Sigmoid colon (tissue), 7 donors: ENCODE results near the gene ADAMTS12. TPM values are rescaled to one million over a fixed set of nuclear protein-coding genes. Genes with fewer than 3 reads are reported as not detected.

Experiments used
- DNase-seq: peaks from one replicate; pipeline ENCODE4 v3.0.0-alpha.2; 2019
- H3K27ac ChIP-seq, 4 donors: fragments of 200-600 bp; sonication (generic); one replicate each; pipeline ENCODE4 v1.5.1; 2016 to 2019; ENCODE audit warnings: mild to moderate bottlenecking in 1 of 4
- H3K27me3 ChIP-seq, 3 donors: fragments of 200-600 bp; sonication (generic); one replicate each; pipeline ENCODE4 v1.5.1; 2019; ENCODE audit warnings: mild to moderate bottlenecking in 1 of 3
- H3K36me3 ChIP-seq, 4 donors: fragments of 200-600 bp; sonication (generic); one replicate each; pipeline ENCODE4 v1.5.1; 2016 to 2019
- H3K4me1 ChIP-seq, 4 donors: fragments of 200-600 bp; sonication (generic); one replicate each; pipeline ENCODE4 v1.5.1; 2017 to 2019
- H3K4me3 ChIP-seq, 4 donors: fragments of 200-600 bp; sonication (generic); one replicate each; pipeline ENCODE4 v1.5.1; 2017 to 2019; ENCODE audit warnings: mild to moderate bottlenecking in 2 of 4, moderate library complexity in 1 of 4
- H3K9me3 ChIP-seq, 4 donors: fragments of 200-600 bp in 3 of 4; sonication (generic) in 3 of 4; one replicate each; pipeline versions ENCODE4 v1.5.1 to v1.6.1; 2013 to 2019
- CTCF ChIP-seq, 4 experiments: fragments of 450-650 bp in 3 of 4; fragments of 200-600 bp in 1 of 4; IDR thresholded peaks; one replicate each; pipeline ENCODE4 v1.5.1; 2016 to 2019; ENCODE audit warnings: antibody characterized with exemption in 4 of 4, mild to moderate bottlenecking in 3 of 4, moderate library complexity in 2 of 4
- EP300 ChIP-seq, 4 donors: sonication (generic); formaldehyde crosslinking; IDR thresholded peaks; one replicate each; pipeline ENCODE4 v1.6.1; 2017; ENCODE audit warnings: antibody characterized with exemption in 4 of 4
- POLR2A ChIP-seq, 2 donors: fragments of 450-650 bp; IDR thresholded peaks; one replicate each; pipeline ENCODE4 v1.6.1; 2016; ENCODE audit warnings: antibody characterized with exemption in 2 of 2, mild to moderate bottlenecking in 2 of 2, moderate library complexity in 2 of 2
- POLR2AphosphoS5 ChIP-seq, 4 donors: sonication (generic); formaldehyde crosslinking; IDR thresholded peaks; one replicate each; pipeline ENCODE4 v1.6.1; 2017; ENCODE audit warnings: antibody characterized with exemption in 4 of 4
- WGBS, 2 donors: extraction: QIAGEN DNeasy Blood & Tissue Kit; methylation state at CpG; one replicate each; pipeline ENCODE4 v1.1.7; 2013; 5-methylcytosine and 5-hydroxymethylcytosine counted together
- intact Hi-C: fragments of 100-400 bp; cut with DNase I; formaldehyde crosslinking; loops from one replicate; pipeline ENCODE4 v1.15.1; 2023
- polyA plus RNA-seq, 3 donors: library from polyadenylated mRNA; stranded (reverse); fragments of 200-250 nt; gene quantifications; one replicate each; pipeline ENCODE4 v1.2.3, GENCODE V29; 2013
- total RNA-seq, 4 donors: library from RNA; depleted of rRNA; stranded (reverse); fragments of >200 nt; gene quantifications; one replicate each; pipeline ENCODE4 v1.1.0, GENCODE V29; 2016
- donor health status: healthy with polysubstance abuse.
- donor health status: Bipolar disorder and iron deficiency.
- donor health status: healthy.

Gene ADAMTS12
- total and polyA plus RNA-seq, 7 donors = 0.42 to 5.4 (median 2.7) TPM; not detected in 1

DNA sequence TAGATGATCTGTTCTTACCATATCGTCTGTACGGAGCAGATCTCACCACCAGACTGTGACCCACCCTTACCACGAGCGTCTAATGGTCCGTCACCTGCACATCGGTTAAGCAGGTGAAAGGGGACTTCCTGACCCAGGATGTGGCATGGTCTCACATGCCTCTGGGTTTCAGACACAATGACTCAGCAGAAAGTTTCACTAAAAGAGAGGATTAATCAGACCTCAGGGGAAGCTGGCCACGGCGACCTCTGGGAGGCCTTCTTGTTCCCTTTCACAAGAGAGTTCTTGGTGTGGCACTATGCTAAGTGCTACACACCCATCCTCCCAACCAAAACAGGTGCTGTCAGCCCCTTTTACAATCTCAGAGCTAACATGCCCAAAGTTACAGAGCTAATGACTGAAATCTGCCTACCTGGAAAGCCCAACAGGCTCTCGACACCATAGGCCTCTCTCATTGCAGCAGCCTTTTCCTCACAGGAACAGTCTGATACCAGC is 41.6 kb downstream of the ADAMTS12 start:
- H3K27ac ChIP-seq = no peak overlapping the region
- WGBS, 2 donors = 52 to 74% methylated on average over 9 of the region's 9 CpGs
- TF ChIP-seq POLR2A (IDR thresholded peaks at IDR 0.05) = no peak
- no peak for TF ChIP-seq EP300 (IDR thresholded peaks at IDR 0.05)
- TF ChIP-seq POLR2AphosphoS5 (IDR thresholded peaks at IDR 0.05) = no peak
- no peak for TF ChIP-seq CTCF (IDR thresholded peaks at IDR 0.05)

GRCh38 chr5:33848554-33848953 is 43.2 kb downstream of the ADAMTS12 start:
- TF ChIP-seq EP300 (IDR thresholded peaks at IDR 0.05) = no peak
- TF ChIP-seq CTCF (IDR thresholded peaks at IDR 0.05) = no peak
- no peak for TF ChIP-seq POLR2A (IDR thresholded peaks at IDR 0.05)
- TF ChIP-seq POLR2AphosphoS5 (IDR thresholded peaks at IDR 0.05) = no peak
- no peaks in the 10 kb centered on the region for H3K36me3 ChIP-seq
- H3K9me3 ChIP-seq = no peaks in the 10 kb centered on the region
- WGBS, 2 donors = 76 to 85% methylated on average over 2 of the region's 2 CpGs
- intact Hi-C loops = no loop called here
- H3K4me3 ChIP-seq = no peak overlapping the region
- no peaks in the 10 kb centered on the region for H3K27me3 ChIP-seq
- peaks cover 0 to 24% (median 12%) of the 10 kb centered on the region in 4 donors for H3K4me1 ChIP-seq
- no peak for DNase-seq
- H3K27ac ChIP-seq = no peak overlapping the region

More for the DNA sequence above, 41.6 kb downstream of the ADAMTS12 start:
- no peak for DNase-seq
- Histone ChIP-seq H3K4me3 (no peak overlapping the region), H3K9me3 (no peaks in the 10 kb centered on the region), H3K4me1 (peaks cover 0 to 29% (median 17%) of the 10 kb centered on the region in 4 donors), H3K36me3 (no peaks in the 10 kb centered on the region), H3K27me3 (no peaks in the 10 kb centered on the region)
- intact Hi-C loops = no loop called here

GRCh38 chr5:33846851-33847250 is 44.9 kb downstream of the ADAMTS12 start:
- no peak overlapping the region for H3K4me3 ChIP-seq
- intact Hi-C loops = no loop called here
- peaks cover 0 to 8% (median 3%) of the 10 kb centered on the region in 4 donors for H3K4me1 ChIP-seq
- H3K27me3 ChIP-seq = no peaks in the 10 kb centered on the region
- DNase-seq = no peak
- no peak for TF ChIP-seq CTCF (IDR thresholded peaks at IDR 0.05)
- TF ChIP-seq POLR2AphosphoS5 (IDR thresholded peaks at IDR 0.05) = no peak
- no peak for TF ChIP-seq EP300 (IDR thresholded peaks at IDR 0.05)
- no peak for TF ChIP-seq POLR2A (IDR thresholded peaks at IDR 0.05)
- 55 to 77% methylated on average over 2 of the region's 2 CpGs for WGBS, 2 donors
- no peaks in the 10 kb centered on the region for H3K9me3 ChIP-seq
- H3K36me3 ChIP-seq = no peaks in the 10 kb centered on the region
- no peak overlapping the region for H3K27ac ChIP-seq

DNA sequence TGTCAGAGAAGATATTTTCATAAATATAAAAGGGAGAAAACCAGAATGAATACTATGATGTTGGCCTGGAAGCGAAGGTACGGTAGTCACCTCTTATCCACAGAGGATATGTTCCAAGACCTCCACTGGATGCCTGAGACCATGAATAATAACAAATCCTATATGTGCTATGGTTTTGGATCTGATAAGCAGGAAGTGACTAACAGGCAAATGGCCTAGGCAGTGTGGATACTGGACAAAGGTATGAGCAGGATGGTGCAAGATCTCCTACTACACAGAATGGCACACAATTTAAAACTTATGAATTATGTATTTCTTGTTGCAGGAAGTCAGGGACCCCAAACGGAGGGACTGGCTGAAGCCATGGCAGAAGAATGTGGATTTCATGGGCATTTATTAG is 48.2 kb downstream of the ADAMTS12 start:
- no peak for DNase-seq
- Histone ChIP-seq H3K9me3 (no peaks in the 10 kb centered on the region), H3K4me3 (no peak overlapping the region), H3K4me1 (peaks cover 0 to 8% (median 3%) of the 10 kb centered on the region in 4 donors), H3K27ac (no peak overlapping the region), H3K36me3 (no peaks in the 10 kb centered on the region), H3K27me3 (no peaks in the 10 kb centered on the region)
- intact Hi-C loops = no loop called here
- TF ChIP-seq POLR2A (IDR thresholded peaks at IDR 0.05) = no peak
- TF ChIP-seq CTCF (IDR thresholded peaks at IDR 0.05) = no peak
- TF ChIP-seq POLR2AphosphoS5 (IDR thresholded peaks at IDR 0.05) = no peak
- no peak for TF ChIP-seq EP300 (IDR thresholded peaks at IDR 0.05)
- 88 to 91% methylated on average over 3 of the region's 3 CpGs for WGBS, 2 donors

DNA sequence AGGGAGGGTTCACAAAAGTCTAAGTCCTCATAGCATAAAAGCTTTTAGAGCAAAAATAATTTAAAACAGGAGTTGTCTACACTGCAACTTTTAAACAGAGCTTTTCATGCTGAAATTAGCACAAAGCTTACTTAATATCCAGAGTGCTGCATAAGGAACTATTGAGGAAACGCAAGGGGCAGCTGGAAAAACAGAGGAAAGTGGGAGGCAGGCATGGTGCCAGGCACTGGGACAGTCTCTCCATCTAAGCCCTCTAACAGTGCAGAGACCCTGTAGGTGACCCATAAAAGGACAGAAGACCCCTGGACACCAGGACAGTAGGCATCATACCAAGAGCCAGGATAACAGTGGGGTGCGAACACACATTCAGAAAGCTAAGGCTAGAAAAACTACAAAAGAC is 49.3 kb downstream of the ADAMTS12 start:
- TF ChIP-seq EP300 (IDR thresholded peaks at IDR 0.05) = no peak
- TF ChIP-seq CTCF (IDR thresholded peaks at IDR 0.05) = no peak
- no peak for TF ChIP-seq POLR2AphosphoS5 (IDR thresholded peaks at IDR 0.05)
- TF ChIP-seq POLR2A (IDR thresholded peaks at IDR 0.05) = no peak
- no peak overlapping the region for H3K4me3 ChIP-seq
- intact Hi-C loops = no loop called here
- no peak overlapping the region for H3K27ac ChIP-seq
- no peak for DNase-seq
- H3K27me3 ChIP-seq = no peaks in the 10 kb centered on the region
- no peaks in the 10 kb centered on the region for H3K36me3 ChIP-seq
- peaks cover 0 to 8% (median 3%) of the 10 kb centered on the region in 4 donors for H3K4me1 ChIP-seq
- WGBS, 2 donors = 94 to 96% methylated on average over 2 of the region's 2 CpGs
- H3K9me3 ChIP-seq = no peaks in the 10 kb centered on the region
